MM.1S (cell line): ENCODE data around the gene COMMD4.

ENCODE experiments used
- CTCF ChIP-seq: fragments of 300-600 bp; sonication (generic); IDR thresholded peaks from 2 replicates; pipeline ENCODE4 v1.5.1; 2016; ENCODE audit warnings: antibody characterized with exemption, low read length, mixed read lengths
- EZH2 ChIP-seq: fragments of 300-600 bp; sonication (generic); optimal IDR thresholded peaks from 2 replicates; pipeline ENCODE3; 2017; ENCODE audit warnings: low read depth, mild to moderate bottlenecking, antibody characterized with exemption, low read length, mixed read lengths

- TF ChIP-seq CTCF = no peak
- TF ChIP-seq EZH2 = no peak
Measured at GRCh38 chr15:75371486-75371885, 35.6 kb downstream of the COMMD4 start.
